Left renal cortex interstitium (tissue), 4 donors: Measurements from ENCODE around the gene TK2. TPM values are rescaled to one million over a fixed set of nuclear protein-coding genes. Genes with fewer than 3 reads are reported as not detected.
"Not testable (repeated sequence)": the region's sequence is repeated elsewhere in the genome, so short reads cannot be mapped to it uniquely, and the experiment has no call there.

ENCODE experiments used
- DNase-seq, 4 donors: peaks; one replicate each; pipeline ENCODE4 v3.0.0-alpha.2; 2013; ENCODE audit warnings: low read depth in 4 of 4, low spot score in 2 of 4, missing footprints in 1 of 4
- polyA plus RNA-seq, 4 donors: library from polyadenylated mRNA; unstranded; fragments of 120-200 nt; gene quantifications; one replicate each; pipeline ENCODE4 v1.2.1, GENCODE V29; 2013; ENCODE audit not compliant: insufficient read length in 4 of 4

Gene TK2
- polyA plus RNA-seq, 4 donors = 32.4 to 42.8 (median 36.2) TPM

DNA sequence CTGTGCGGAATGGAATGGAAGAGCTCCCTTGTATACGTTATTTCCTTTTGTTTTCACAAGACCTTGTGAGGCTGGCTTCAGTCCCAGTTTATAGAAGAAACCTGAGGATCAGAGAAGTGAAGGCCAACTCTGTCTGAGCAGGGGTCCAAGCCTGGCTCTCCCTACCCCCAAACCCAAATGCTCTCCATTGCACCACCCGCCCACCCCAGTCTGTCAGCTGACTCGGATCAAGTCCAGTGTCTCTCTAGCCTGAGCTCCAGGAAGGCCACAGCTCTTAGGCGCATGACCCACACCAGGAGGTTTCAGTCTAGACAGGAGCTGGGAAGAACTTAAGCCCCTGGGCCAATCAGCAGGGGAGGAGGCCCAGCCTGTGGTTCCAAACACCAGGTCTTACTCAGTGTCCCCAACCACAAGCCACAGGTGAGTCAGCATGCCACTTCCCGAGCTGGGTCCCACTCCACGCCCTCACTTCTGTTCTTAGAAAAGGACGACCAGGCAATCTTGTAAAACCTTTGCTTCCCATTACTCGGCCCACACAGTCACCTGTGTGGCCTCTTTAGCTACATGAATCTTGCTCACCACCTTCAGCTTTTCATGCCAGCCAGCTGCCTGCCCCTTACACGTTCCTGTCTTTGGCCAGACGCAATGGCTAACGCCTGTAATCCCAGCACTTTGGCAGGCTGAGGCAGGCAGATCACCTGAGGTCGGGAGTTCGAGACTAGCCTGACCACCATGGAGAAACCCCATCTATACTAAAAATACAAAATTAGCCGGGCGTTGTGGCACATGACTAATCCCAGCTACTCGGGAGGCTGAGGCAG, 27.8 kb downstream of the TK2 start:
- DNase-seq = no peak

DNA sequence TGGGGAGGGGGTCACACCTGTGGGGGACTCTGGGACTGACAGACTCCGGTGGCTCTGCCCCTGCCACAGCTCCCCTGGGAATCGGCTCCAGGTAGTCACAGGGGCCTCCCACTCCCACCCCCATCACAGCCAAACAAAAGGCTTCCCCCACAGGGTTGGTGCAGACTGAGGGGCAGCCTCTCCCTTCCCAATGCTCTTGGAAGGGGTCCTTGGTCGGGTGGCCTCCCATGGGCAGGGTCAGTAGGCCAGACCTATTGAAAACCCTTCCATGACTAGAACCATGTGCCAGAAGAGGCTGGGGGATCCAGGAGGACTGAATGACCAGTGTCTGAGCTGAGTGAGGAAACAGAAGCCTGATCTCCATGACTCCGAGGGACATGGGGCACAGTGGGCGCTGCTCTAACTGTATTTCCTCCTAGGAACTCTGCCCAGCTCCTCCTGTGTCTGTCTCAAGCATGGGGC, 28.6 kb downstream of the TK2 start:
- DNase-seq = no peak

DNA sequence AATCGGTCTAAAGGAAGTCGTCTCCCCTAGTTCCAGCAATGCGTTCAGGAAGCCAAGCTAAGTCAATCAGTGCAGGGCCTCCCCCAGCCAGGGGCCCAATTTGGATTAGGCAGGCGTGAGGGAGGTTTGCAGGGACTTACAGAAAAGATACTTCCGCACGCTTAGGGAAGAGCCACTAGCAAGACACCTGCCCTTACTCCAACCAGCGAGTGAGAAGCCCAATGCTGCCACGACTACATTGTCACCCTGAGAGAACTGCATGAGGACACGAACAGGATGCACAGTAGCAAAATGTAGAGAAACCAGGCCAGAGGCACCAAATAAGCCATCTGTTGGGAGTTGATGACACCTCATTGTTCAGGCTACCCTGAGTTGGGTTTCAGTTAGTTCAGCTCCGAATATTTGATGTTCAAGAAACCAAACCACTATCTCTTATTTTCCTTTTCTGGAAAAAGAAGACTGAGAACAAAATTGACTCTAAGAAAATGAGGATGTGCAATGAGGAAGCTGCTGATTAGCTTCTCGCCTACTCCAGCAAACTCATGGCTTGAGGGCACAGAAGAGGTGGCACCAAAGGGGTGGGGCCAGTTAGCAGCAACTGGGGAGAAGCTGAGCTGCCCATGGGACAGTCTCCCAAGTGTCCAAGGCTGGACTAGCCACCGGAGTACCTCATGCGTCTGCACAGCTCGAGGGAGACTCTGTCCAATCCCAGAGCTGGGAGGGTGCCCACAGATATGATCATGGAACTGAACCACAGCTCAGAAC, 29.3 kb downstream of the TK2 start:
- no peak for DNase-seq

DNA sequence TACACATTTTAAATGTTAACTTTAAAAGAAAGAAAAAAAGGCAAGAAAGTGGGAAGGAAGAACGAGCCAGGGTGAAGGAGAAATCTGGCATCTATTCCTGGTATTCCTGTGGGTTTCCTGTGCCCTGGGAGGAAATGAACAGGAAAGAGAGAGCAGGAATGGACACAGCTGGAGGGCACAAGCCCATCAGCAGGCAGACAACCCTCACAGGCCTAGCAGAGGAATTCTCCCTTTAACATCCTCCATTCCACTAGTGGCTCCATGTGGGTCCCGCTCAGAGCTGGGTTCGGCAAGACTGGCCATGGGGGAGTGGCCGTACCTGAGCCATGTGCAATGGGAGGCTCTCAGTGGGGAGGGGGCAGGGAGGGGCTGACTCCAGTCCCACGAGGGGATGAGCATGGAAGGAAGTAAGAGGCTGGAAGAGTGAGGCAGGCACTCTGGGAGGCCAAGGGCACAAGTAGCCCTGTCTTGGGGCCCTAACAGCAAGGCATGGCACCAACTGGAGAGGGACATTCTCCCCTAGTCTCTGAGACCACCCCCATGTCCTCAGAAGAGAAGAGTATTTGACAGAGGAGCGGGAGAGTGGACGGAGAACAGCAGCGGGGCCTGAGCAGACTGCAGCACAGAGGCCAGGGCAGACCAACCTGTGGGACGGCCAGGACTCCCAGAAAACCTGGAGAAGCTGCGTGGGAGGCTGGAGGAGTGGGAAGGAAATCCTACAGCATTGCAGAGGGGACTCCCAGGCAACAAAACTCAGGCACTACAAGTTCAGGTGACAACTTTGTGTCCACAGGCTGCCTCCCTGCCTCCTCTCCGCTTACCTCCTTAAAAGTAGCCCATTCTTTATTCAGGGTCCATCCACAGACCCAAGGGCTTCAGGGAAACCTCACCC, 30.2 kb downstream of the TK2 start:
- no peak for DNase-seq

DNA sequence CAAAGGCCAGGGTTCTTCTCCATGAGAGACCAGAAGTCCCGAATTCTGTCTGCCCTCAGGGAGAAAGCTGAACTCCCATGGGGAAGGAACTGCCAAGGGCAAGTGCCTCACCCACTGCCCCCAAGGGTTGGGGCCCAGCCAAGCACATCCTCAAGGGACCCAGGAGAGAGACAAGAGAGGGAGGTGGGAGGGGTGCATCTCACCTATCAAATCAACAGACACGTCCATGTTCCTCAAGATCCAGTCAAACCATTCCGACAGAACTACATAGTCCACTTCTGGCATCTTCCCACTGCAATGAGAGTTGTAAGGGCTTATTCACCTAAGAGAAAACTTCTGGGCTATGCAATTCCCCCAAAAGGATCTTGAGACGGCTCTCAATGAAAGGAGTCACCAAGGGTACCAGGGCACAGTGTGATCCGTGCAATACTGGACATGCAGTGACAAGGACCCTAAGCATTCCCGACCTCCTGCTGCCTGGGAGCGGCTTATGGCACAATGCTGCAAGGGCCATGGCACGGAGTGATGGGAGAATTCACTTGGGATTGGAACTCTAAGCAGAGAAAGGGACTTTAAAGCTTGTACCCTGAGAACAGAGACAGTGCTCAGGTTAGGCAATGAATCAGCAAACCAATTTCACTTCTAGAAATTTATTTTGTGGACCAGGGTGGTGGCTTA, 32.2 kb downstream of the TK2 start:
- DNase-seq = no peak

DNA sequence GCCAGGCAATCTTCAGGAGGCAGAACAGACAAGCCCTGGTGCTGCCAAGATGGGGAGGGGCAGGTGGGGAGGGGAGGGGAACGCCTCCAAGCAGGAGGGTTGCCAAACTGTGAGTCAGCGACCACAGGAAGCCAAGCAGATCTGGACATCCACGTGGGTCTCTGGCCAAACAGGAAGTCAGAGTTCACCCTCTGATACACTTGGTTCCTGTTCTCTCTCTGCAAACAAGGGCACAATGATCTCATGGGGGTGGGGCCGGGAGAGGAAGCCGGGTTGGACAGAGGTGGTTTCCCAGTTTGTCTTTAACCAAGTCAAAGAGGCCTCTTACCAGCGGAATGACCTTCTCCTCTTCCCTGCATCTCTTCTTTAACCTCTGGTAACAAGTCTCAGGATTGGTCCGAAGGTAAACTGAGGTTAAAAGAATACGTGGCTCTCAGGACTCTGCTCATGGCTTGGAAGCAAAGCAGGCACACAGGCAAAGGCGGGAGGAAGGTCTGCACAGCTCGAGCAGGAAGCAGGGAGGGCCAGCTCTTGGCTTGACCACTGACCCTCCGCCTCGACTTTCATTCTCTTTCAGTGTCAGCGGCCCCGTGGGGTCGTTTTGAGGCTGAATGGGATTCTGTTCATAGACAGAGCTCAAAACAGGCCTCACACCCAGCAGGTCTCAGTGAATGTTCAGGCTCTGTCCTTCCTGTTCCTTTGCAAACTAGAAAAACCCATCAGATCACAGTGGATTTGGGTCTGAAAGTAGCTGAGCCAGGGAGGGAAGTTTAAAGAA, 32.9 kb downstream of the TK2 start:
- peak; percentile 39 to 75 (median 50) for DNase-seq

DNA sequence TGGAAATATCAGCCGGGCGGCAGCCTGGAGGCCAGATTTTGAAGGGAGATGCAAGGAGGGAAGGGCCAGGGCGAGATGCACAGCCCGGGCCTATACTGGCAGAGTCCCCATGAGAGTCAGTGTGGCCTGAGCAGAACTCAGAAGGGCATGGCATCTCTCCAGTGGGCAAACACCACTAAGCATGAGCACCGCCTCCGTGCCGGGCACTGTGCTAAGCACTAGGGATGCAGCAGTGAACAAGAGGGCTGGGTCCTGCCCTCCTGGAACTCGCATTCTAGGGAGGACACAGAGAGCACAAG, 33.5 kb downstream of the TK2 start:
- no peak for DNase-seq

DNA sequence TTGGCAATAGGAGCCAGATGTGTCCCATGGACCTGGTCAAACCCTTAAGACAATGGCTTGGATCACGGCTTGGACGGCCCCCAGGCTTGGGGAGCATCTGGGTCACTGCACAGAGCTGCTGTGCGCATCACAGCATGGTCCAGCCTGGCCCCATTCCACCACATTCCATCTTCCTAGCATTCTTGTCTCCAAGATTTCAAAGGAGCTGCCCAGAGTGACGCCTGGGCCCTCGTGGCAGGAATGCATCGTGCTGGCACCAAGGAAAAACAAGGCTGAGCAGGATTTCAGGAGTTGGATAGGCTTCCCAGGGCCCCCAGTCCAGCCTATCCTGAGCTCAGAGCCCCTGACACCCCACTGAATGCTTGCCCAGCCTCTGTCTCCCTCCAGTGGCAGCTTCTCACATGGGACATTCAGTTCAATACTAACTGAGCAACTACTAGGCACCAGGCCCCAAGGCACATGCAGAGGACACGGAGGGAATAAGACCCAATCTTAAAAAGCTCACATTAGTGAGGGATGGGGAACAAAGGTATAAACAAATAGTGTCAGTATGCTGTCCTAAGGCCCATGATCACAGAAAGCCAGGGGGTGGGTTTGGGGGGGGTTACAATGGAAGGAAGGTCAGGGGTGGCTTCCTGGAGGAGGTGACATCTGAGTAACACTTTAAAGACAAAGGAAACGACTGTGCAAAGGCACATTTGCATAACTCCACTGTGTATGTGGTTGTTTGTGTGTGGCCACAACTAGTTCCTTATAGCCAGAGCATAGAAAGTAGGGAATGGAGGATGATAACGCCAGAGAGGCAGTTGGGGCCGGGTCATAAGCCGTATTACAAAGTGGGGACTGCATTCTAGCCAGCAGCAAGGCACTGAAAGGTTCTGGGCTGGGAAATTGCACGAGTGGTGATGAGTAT, 34.1 kb downstream of the TK2 start:
- no peak for DNase-seq

DNA sequence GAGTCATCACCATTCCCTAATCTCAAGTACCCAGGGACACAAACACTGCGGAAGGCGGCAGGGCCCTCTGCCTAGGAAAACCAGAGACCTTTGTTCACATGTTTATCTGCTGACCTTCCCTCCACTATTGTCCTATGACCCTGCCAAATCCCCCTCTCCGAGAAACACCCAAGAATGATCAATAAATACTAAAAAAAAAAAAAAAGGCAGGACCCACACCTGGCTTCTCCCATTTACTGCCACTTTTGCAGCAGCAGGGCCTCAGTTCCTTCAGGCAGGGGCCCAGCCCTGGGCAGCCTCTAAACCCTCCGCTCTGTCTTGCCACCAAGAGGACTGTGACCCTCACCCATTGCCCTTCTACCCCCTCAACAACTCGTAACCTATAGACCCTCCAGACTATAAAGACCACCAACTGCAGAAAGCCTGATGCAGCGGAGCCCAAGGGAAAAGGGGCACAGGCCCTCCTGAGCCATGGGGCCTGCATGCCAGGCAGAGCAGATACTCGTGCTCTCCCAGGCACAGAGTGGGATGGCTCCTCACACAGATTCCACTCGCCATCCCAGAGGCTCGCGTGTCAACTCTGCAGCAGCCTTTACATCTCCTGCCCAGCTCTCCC, 34.8 kb downstream of the TK2 start:
- not testable (repeated sequence) for DNase-seq

DNA sequence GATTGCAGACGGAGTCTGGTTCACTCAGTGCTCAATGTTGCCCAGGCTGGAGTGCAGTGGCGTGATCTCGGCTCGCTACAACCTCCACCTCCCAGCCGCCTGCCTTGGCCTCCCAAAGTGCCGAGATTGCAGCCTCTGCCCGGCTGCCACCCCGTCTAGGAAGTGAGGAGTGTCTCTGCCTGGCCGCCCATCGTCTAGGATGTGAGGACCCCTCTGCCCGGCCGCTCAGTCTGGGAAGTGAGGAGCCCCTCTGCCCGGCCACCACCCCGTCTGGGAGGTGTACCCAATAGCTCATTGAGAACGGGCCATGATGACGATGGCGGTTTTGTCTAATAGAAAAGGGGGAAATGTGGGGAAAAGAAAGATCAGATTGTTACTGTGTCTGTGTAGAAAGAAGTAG, 35.5 kb downstream of the TK2 start:
- DNase-seq = not testable (repeated sequence)

DNA sequence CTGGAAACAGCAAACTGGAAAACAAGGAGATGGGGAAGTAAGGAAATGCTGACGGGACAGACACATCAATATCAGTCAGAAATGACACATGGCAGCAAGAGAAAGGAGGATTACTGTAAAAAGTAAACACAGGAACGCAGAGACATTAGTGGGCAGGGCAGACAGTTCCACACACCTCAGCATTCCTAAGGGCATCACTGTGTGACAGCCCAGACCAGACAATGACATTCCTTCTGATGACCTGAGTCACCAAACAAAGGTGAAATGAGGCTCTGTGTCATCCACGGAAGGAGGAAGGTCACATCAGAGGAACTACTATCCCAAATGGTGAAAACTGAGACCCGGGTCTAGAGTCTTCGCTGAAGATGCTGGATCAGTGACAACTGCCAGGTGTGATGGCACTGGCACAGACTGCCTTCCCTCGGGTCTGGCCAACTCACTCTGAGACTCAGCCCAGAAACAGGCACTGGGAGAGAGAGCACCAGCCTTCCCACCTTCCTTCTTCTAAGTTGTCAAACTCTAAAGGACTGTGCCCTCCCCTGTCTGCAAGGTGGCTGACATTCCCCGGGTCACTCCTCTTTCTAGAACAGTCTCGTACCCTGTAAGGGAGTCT, 36.7 kb downstream of the TK2 start:
- DNase-seq = no peak

DNA sequence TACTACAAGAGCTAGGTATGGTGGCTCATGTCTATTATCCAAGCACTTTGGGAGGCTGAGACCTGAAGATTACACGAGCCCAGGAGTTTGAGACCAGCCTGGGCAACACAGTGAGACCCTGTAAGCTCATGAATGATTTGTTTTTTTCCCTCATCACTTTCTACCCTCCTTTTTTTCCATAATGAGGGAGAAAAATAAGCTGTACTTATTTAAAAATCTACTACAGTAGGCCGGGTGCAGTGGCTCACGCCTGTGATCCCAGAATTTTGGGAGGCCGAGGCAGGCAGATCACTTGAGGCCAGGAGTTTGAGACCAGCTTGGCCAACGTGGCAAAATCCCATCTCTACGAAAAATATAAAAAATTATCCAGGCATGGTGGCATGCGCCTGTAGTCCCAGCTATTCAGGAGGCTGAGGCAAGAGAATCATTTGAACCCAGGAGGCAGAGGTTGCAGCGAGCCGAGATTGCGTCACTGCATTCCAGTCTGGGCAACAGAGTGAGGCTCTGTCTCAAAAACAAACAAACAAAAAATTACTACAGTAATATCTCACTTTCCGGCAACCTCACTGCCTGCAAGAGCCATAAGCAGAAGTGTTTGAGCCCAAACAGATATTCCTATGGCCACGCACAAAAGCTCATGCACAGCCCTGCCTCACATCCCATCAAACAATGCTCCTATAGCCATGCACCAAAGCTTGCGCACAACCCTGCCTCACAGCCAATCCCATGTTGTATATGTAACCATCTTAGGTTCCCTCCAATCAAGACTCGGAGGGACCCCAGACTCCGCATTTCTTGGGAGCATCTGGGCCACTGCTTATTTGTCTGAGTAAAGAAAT, 37.4 kb downstream of the TK2 start:
- no peak for DNase-seq

DNA sequence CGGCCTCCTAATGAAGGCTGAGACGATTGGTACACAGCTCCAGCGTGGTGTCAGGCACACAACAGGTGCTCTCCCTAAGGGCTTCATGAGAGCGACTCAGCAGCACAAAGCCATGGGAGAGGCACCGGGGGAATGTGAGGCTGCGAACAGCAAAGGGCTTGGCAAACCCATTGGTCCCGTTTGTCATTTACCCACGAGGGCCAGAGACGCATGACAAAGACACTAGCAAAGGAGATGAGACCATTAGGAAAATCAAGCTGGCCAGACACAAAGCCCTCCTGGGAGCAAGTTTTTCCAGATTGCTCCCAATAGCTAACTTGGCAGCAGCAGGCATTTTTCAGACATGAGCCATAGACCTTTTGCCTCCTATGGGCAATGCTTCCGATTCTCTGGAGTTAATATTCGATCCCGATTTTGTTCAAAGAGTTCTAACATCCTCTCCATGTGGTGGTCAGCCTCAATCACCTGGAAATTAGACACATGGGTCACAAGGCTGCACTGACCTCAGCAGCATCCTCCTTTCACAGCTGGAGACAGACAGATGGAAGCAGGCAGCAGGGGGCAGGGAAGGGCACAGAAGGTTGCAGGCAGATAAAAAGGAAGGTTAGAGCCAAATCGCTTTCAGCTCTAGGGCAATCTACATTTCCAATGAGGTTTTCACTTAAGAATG, 38.2 kb downstream of the TK2 start:
- DNase-seq = no peak

DNA sequence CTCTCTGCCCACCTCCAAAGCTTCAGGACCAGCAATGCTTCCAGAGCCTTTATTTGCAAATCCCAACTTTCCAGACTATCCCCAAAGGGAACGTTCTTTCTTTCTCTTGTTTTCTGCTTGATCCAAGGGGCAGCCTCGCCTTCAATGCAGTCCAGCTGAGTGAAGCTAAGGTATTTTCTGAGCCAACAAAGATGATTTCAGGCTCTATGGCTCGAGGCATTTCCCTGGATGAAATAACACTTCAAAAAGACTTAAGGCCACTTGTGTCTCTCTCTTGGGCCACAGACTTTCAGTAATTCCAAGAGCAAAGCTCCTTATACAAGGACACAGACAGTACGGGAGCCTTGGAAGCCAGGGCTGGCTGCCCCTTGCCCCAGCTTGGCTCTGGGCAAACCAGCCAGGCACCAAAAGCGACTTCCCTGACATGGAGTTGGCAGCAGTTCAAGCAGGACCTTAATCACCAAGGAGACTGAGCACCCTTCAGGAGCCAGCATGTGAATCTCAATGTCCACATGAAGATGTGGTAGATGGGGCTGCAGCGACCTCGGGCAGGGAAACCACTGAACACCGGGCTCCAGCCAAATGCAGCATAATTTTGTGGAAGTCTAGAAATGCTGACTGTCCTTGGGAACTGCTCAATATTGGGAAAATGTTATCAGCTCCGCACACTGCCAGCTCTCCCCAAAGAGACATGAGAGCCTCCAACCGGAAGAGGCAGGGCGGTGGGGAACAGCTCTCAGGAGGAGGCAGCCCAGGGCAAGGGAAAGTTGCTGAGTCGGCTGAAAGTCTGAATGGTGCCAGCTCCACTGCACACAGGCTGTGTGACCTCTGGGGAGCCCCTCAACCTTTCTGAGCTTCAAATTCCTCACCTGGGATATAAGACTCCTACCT, 39.0 kb downstream of the TK2 start:
- DNase-seq = no peak

DNA sequence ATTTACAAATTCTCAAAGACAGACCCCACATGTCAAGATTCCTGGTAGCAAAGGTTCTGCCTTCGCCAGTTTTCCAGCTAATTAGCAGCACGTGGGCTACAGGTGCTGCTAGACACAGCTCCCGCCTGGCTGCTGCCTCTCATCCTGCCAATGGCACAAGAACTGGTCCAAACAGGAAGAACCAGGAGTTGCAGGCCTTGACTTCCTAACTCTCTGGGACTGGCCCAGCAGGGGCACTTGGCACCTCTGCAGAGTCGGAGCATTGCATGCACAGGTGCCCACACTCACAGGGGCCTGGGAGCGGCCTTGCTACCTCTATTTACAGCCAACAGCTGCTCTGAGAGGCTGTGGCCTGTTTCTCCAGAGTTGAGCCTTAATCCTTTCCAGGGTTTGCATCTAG, 39.6 kb downstream of the TK2 start:
- DNase-seq = no peak
